ENCODE data around the gene IGF2. TPM values are rescaled to one million over a fixed set of nuclear protein-coding genes. Genes with fewer than 3 reads are reported as not detected.

Gene IGF2
- total and polyA plus RNA-seq, 2 donors (not counting 3 experiments of a cell fraction or from before 2014, with no cell fraction given), result 5.7 to 21.0 TPM

DNA sequence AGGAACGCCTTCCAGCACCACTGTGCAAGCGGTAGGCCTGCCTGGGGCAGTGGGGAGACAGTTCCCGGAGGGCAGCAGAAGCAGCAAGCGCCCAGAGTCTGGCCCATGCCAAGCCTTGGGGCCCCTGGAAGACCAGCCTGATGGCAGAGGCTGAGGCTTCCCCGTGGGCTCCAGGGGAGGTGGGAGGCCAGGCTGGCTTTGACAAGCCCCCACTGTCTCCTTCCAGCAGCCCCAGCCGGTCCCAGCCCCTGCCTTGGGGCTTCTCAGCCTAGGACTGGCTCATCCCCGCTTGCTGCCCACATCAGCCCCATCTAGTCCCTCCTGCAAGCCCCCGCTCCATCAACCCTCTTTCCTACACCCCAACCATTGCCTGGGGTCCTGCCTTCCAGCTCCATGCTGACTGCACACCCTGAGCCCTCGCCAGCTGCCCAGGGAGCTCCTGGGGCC, 46.7 kb downstream of the IGF2 start:
- dilution Hi-C loops (cut with MboI; ENCODE audit: extremely low pct_ligation_motif_present, low sequenced_read_pairs) (no loop called here), intact Hi-C loops (cut with micrococcal nuclease) (no loop called here)
- H3K4me2 ChIP-seq (ENCODE audit: insufficient read depth, low read length), result no peak overlapping the region
- H2AFZ ChIP-seq (ENCODE audit: low read depth, low read length), result no peak overlapping the region
- H3K9ac ChIP-seq (replicated peaks; ENCODE audit: extremely low read depth, insufficient read depth, low read length), result no peak overlapping the region
- CTCF ChIA-PET, result interaction anchor here (1.2 to 3.0 kb wide), 2 partner anchors 12 to 58 kb away, joined by 3 to 12 read pairs; no protein-coding TSS in a partner anchor
- DNase-seq (ENCODE audit: low read depth, low spot score) (no peak), FAIRE-seq (no peak)
- no peaks in the 10 kb centered on the region for H3K9me3 ChIP-seq (replicated peaks; ENCODE audit: control insufficient read depth, insufficient read depth, low read length)
- TF ChIP-seq FOS (IDR thresholded peaks at IDR 0.05; ENCODE audit: borderline replicate concordance, insufficient read depth, low read length), result no peak
- TF ChIP-seq POLR2AphosphoS5 (IDR thresholded peaks at IDR 0.05; ENCODE audit: insufficient read depth, low read depth, low read length), result no peak
- TF ChIP-seq, protein P1, sequence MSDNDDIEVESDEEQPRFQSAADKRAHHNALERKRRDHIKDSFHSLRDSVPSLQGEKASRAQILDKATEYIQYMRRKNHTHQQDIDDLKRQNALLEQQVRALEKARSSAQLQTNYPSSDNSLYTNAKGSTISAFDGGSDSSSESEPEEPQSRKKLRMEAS (IDR thresholded peaks at IDR 0.05; ENCODE audit: insufficient read depth, insufficient read length), result no peak
- TF ChIP-seq POLR2A (IDR thresholded peaks at IDR 0.05; ENCODE audit: low read depth, low read length), result no peak
- no peak for TF ChIP-seq EZH2 (IDR thresholded peaks at IDR 0.05; ENCODE audit: borderline replicate concordance, low read depth, low read length, severe bottlenecking)
- TF ChIP-seq, protein P2, sequence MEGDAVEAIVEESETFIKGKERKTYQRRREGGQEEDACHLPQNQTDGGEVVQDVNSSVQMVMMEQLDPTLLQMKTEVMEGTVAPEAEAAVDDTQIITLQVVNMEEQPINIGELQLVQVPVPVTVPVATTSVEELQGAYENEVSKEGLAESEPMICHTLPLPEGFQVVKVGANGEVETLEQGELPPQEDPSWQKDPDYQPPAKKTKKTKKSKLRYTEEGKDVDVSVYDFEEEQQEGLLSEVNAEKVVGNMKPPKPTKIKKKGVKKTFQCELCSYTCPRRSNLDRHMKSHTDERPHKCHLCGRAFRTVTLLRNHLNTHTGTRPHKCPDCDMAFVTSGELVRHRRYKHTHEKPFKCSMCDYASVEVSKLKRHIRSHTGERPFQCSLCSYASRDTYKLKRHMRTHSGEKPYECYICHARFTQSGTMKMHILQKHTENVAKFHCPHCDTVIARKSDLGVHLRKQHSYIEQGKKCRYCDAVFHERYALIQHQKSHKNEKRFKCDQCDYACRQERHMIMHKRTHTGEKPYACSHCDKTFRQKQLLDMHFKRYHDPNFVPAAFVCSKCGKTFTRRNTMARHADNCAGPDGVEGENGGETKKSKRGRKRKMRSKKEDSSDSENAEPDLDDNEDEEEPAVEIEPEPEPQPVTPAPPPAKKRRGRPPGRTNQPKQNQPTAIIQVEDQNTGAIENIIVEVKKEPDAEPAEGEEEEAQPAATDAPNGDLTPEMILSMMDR (IDR thresholded peaks at IDR 0.05; ENCODE audit: extremely low read depth in 1 of 2, insufficient read depth in 1 of 2, low read depth in 1 of 2, low read length in 2 of 2), result no peak
- TF ChIP-seq JUN (IDR thresholded peaks at IDR 0.05; ENCODE audit: borderline replicate concordance, insufficient read depth, insufficient read length, low read depth), result no peak
- TF ChIP-seq GATA2 (IDR thresholded peaks at IDR 0.05; ENCODE audit: insufficient read depth, insufficient read length, low read depth, low read length), result no peak
- H3K27ac ChIP-seq (ENCODE audit: insufficient read depth, low read depth, low read length), result no peak overlapping the region
- H3K4me3 ChIP-seq (replicated peaks in 1 of 3; ENCODE audit: insufficient read depth in 1 of 3, low read depth in 1 of 3, low read length in 3 of 3), result no peak overlapping the region
- H3K27me3 ChIP-seq (ENCODE audit: control insufficient read depth in 2 of 2, insufficient read depth in 2 of 2, low read length in 2 of 2), result no peaks in the 10 kb centered on the region
- BruUV-seq (replicated peaks), result no TSS peak
- no peaks in the 10 kb centered on the region for H3K79me2 ChIP-seq (ENCODE audit: control insufficient read depth, insufficient read depth, low read length)
- peaks cover 8% of the 10 kb centered on the region for H3K4me1 ChIP-seq (ENCODE audit: control insufficient read depth, extremely low read depth, insufficient read depth, low read length)
- POLR2A ChIA-PET, result no interaction called here
- H3K9me1 ChIP-seq (replicated peaks; ENCODE audit: control insufficient read depth, extremely low read depth, insufficient read depth, low read length), result no peaks in the 10 kb centered on the region
- H3K36me3 ChIP-seq (ENCODE audit: control insufficient read depth in 2 of 2, extremely low read depth in 1 of 2, insufficient read depth in 2 of 2, low read length in 2 of 2), result no peaks in the 10 kb centered on the region
- H4K20me1 ChIP-seq (replicated peaks; ENCODE audit: control insufficient read depth, extremely low read depth, insufficient read depth, low read length), result no peaks in the 10 kb centered on the region
